Cardiac muscle cell (in vitro differentiated cells and primary cell): ENCODE measurements around the gene RAI14. TPM values are rescaled to one million over a fixed set of nuclear protein-coding genes. Genes with fewer than 3 reads are reported as not detected.

ENCODE experiments used
- DNase-seq, 2 donors: peaks; one replicate each; pipeline versions ENCODE4 v3.0.0 to v3.0.0-alpha.2; 2010 to 2017; ENCODE audit warnings: low read depth in 1 of 2, low spot score in 1 of 2
- H3K27ac ChIP-seq: fragments of 200-600 bp; sonication (generic); 2 replicates; pipeline ENCODE4 v1.5.1; 2016
- H3K27me3 ChIP-seq: fragments of 200-600 bp; sonication (generic); 2 replicates; pipeline ENCODE4 v1.6.0; 2016; ENCODE audit warnings: control low read depth
- H3K36me3 ChIP-seq: fragments of 200-600 bp; sonication (generic); 2 replicates; pipeline ENCODE4 v1.5.1; 2016; ENCODE audit warnings: control low read depth
- H3K4me1 ChIP-seq: fragments of 200-600 bp; sonication (generic); 2 replicates; pipeline ENCODE4 v1.8.1; 2017; ENCODE audit warnings: low read depth, mild to moderate bottlenecking, mixed run types
- H3K4me3 ChIP-seq: fragments of 200-600 bp; sonication (generic); 2 replicates; pipeline ENCODE4 v1.5.1; 2016; ENCODE audit warnings: mild to moderate bottlenecking
- H3K9me3 ChIP-seq: fragments of 200-600 bp; sonication (generic); 2 replicates; pipeline ENCODE4 v1.5.1; 2017; ENCODE audit warnings: low read depth, mild to moderate bottlenecking, control low read depth
- polyA plus RNA-seq: library from polyadenylated mRNA; unstranded; fragments of >200 nt; fragmentation: Nextera tagmentation; extraction: Ambion mirVana; gene quantifications from 2 replicates; pipeline ENCODE4 v1.2.1, GENCODE V29; 2016
- total RNA-seq: library from RNA; depleted of rRNA; stranded (reverse); fragments of >200 nt; gene quantifications from 2 replicates; pipeline ENCODE4 v1.2.3, GENCODE V29; 2016
- TF ChIP-seq, protein P1 (sequence below): IDR thresholded peaks from 2 replicates; pipeline ENCODE4 v1.5.1; 2012; ENCODE audit warnings: low read depth, mild to moderate bottlenecking, low read length

RAI14 gene
- total and polyA plus RNA-seq, 2 experiments from 2014 or later, result 9.6 to 11.6 TPM

DNA sequence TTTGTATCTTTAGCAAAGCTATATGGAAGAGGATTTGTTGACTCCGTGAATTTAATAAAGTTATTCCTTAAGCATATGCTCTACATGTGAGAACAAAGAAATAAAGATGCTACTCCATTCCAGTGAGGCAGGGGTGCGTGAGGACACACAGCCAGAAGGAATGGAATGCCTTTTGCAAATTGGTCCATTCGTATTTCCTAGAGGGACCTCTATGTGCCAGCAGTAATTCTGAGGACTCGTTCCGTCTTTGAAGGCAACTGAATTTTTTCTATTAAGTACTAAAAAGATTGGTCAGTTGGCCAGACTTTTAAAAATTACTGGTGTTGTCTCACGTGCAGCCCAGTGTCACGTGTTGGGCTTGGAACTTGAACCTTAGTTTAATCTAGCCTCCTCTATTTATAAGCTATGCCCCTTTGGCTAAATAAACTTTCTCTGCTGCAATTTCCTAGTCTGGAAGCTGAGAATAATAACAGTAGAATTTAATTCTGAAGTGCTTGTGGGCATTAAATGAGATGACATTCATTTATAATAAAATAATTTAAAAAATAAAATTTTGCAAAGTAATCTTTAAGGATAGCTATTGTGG, 13.9 kb downstream of the RAI14 start:
- H3K27me3 ChIP-seq, result no peaks in the 10 kb centered on the region
- no peak overlapping the region for H3K27ac ChIP-seq
- TF ChIP-seq, protein P1, sequence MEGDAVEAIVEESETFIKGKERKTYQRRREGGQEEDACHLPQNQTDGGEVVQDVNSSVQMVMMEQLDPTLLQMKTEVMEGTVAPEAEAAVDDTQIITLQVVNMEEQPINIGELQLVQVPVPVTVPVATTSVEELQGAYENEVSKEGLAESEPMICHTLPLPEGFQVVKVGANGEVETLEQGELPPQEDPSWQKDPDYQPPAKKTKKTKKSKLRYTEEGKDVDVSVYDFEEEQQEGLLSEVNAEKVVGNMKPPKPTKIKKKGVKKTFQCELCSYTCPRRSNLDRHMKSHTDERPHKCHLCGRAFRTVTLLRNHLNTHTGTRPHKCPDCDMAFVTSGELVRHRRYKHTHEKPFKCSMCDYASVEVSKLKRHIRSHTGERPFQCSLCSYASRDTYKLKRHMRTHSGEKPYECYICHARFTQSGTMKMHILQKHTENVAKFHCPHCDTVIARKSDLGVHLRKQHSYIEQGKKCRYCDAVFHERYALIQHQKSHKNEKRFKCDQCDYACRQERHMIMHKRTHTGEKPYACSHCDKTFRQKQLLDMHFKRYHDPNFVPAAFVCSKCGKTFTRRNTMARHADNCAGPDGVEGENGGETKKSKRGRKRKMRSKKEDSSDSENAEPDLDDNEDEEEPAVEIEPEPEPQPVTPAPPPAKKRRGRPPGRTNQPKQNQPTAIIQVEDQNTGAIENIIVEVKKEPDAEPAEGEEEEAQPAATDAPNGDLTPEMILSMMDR, result no peak
- H3K9me3 ChIP-seq, result no peaks in the 10 kb centered on the region
- DNase-seq, result no peak
- H3K4me3 ChIP-seq, result no peak overlapping the region
- peaks cover 9% of the 10 kb centered on the region for H3K4me1 ChIP-seq
- no peaks in the 10 kb centered on the region for H3K36me3 ChIP-seq

DNA sequence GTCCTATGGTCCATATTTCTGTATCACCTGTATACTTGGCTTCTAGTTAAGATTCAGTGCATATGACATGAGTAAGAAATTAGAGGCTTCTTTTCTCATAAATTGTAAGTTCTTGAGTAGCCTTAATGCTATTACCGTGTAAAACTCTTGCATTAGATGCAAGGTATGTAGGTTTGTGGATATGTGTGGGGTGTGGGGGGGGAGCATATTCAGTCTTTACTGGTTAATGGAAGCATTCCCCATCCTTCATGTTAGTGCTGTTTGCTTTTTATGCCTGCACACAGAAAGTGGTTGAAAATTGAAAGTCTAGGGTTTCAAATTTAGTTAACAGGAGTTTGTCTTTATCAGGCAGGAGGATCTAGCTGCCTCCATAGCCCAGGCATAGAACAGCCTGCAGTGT, 16.1 kb downstream of the RAI14 start:
- H3K36me3 ChIP-seq, result no peaks in the 10 kb centered on the region
- no peaks in the 10 kb centered on the region for H3K9me3 ChIP-seq
- no peaks in the 10 kb centered on the region for H3K27me3 ChIP-seq
- H3K4me3 ChIP-seq, result no peak overlapping the region
- no peak overlapping the region for H3K27ac ChIP-seq
- TF ChIP-seq, protein P1, result no peak
- no peaks in the 10 kb centered on the region for H3K4me1 ChIP-seq
- DNase-seq, result no peak

DNA sequence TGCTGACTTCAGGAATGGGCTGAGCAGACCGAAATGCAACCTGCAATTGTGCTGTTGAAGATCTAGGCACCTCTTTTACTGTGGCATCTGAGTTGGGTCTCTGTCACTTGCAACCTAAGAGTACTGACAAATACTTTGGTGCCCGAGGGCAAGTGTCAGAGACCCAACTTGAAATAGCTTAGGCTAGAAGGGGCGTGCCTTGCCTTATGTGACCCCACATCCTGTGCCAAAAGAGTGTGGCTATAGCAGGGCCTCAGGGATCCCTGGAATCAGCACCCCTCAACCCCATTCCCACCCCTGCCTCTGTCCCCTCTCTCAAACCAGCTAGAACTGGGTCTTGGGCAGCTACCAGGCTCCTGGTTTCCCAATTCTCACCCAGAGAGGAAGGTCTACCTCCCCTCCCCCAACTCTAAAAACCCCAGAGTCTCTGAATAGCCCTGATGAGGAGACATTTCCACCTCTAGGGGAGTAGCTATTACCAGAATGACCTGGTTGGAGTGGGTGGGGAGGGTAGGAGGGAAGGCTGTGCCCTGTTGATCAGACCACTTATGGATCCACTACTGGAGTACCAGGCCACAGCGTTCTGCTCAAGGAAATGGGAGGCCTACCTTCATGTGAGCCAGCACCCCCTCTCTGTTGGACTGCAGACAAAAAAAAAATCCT, 17.5 kb downstream of the RAI14 start:
- Histone ChIP-seq H3K4me3 (no peak overlapping the region), H3K36me3 (no peaks in the 10 kb centered on the region), H3K27me3 (no peaks in the 10 kb centered on the region), H3K27ac (no peak overlapping the region), H3K4me1 (no peaks in the 10 kb centered on the region), H3K9me3 (no peaks in the 10 kb centered on the region)
- no peak for DNase-seq
- TF ChIP-seq, protein P1, result no peak

DNA sequence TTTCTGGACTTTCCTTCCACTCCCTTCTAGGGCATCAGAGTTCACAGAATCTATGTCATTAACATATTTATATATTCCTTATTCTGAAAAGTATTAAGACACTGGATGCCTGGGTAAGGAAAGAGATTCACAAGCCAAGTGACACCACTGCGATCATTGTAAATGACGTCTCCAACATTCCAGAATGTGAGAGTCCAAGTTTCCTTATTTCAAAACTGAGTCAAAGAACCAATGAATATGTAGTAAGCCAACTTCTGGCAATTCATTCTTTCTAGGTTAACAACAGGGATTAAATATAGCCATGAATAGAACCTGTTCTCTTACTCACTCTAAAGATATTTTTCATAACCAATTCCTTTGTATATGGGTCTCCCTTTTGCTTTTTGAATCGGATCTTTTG, 18.1 kb downstream of the RAI14 start:
- Histone ChIP-seq H3K27me3 (no peaks in the 10 kb centered on the region), H3K4me3 (no peak overlapping the region), H3K9me3 (no peaks in the 10 kb centered on the region), H3K27ac (no peak overlapping the region), H3K4me1 (no peaks in the 10 kb centered on the region), H3K36me3 (no peaks in the 10 kb centered on the region)
- TF ChIP-seq, protein P1, result no peak
- DNase-seq, result peak in 1 of 2 donors; percentile 86

DNA sequence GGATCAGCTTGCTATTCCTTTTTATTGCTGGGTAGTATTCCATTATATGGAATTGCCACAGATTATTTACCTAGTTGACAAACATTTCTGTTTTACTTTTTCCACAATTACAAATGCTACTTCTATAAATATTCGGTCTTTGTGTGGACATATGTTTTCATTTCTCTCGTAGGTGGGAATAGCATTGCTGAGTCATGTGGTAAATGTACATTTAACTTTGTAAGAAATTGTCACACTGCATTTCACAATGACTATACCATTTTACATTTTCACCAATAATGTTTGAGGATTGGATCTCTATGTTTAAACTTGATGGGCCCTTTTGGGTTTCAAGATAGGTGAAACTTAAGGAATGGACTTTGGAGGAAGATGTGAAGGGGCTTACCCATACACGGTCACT, 19.7 kb downstream of the RAI14 start:
- no peaks in the 10 kb centered on the region for H3K27me3 ChIP-seq
- H3K4me1 ChIP-seq, result no peaks in the 10 kb centered on the region
- H3K27ac ChIP-seq, result no peak overlapping the region
- no peaks in the 10 kb centered on the region for H3K9me3 ChIP-seq
- TF ChIP-seq, protein P1, result no peak
- DNase-seq, result no peak
- H3K4me3 ChIP-seq, result no peak overlapping the region
- H3K36me3 ChIP-seq, result no peaks in the 10 kb centered on the region
